ENCODE measurements around the gene CCBE1. TPM values are rescaled to one million over a fixed set of nuclear protein-coding genes. Genes with fewer than 3 reads are reported as not detected.

CCBE1 gene
- total RNA-seq, 1 donor from 2014 or later: 1.6 TPM

GRCh38 chr18:59536166-59536565 is 161.1 kb downstream of the CCBE1 start:
- H3K36me3 ChIP-seq (ENCODE audit: control insufficient read depth, insufficient read depth, low read length): no peaks in the 10 kb centered on the region
- no peak for TF ChIP-seq CTCF (IDR thresholded peaks at IDR 0.05; ENCODE audit: insufficient read depth, low read length, severe bottlenecking)
- DNase-seq (ENCODE audit: low read depth) (no peak), FAIRE-seq (no peak)
- H3K27me3 ChIP-seq (ENCODE audit: control insufficient read depth, insufficient read depth, low read length): no peaks in the 10 kb centered on the region
- H3K4me3 ChIP-seq (ENCODE audit: low read depth, low read length): no peak overlapping the region

- H3K36me3 ChIP-seq (ENCODE audit: control insufficient read depth, insufficient read depth, low read length): no peaks in the 10 kb centered on the region
- H3K4me3 ChIP-seq (ENCODE audit: low read depth, low read length): no peak overlapping the region
- no peak for TF ChIP-seq CTCF (IDR thresholded peaks at IDR 0.05; ENCODE audit: insufficient read depth, low read length, severe bottlenecking)
- FAIRE-seq: no peak
- no peaks in the 10 kb centered on the region for H3K27me3 ChIP-seq (ENCODE audit: control insufficient read depth, insufficient read depth, low read length)
- DNase-seq (ENCODE audit: low read depth): no peak
Measured at GRCh38 chr18:59535055-59535454, 162.2 kb downstream of the CCBE1 start.

- Histone ChIP-seq H3K36me3 (ENCODE audit: control insufficient read depth, insufficient read depth, low read length) (no peaks in the 10 kb centered on the region), H3K4me3 (ENCODE audit: low read depth, low read length) (no peak overlapping the region), H3K27me3 (ENCODE audit: control insufficient read depth, insufficient read depth, low read length) (no peaks in the 10 kb centered on the region)
- TF ChIP-seq CTCF (IDR thresholded peaks at IDR 0.05; ENCODE audit: insufficient read depth, low read length, severe bottlenecking): no peak
- no peak for DNase-seq (ENCODE audit: low read depth)
- no peak for FAIRE-seq
Measured at GRCh38 chr18:59528866-59529265, 168.4 kb downstream of the CCBE1 start.

- DNase-seq (ENCODE audit: low read depth): no peak
- TF ChIP-seq CTCF (IDR thresholded peaks at IDR 0.05; ENCODE audit: insufficient read depth, low read length, severe bottlenecking): no peak
- no peak for FAIRE-seq
- no peaks in the 10 kb centered on the region for H3K36me3 ChIP-seq (ENCODE audit: control insufficient read depth, insufficient read depth, low read length)
- no peaks in the 10 kb centered on the region for H3K27me3 ChIP-seq (ENCODE audit: control insufficient read depth, insufficient read depth, low read length)
- H3K4me3 ChIP-seq (ENCODE audit: low read depth, low read length): no peak overlapping the region
Measured at GRCh38 chr18:59520562-59521355, 176.5 kb downstream of the CCBE1 start.

GRCh38 chr18:59518705-59519104 is 178.5 kb downstream of the CCBE1 start:
- TF ChIP-seq CTCF (IDR thresholded peaks at IDR 0.05; ENCODE audit: insufficient read depth, low read length, severe bottlenecking): no peak
- no peaks in the 10 kb centered on the region for H3K27me3 ChIP-seq (ENCODE audit: control insufficient read depth, insufficient read depth, low read length)
- no peak overlapping the region for H3K4me3 ChIP-seq (ENCODE audit: low read depth, low read length)
- DNase-seq (ENCODE audit: low read depth) (no peak), FAIRE-seq (no peak)
- H3K36me3 ChIP-seq (ENCODE audit: control insufficient read depth, insufficient read depth, low read length): no peaks in the 10 kb centered on the region

Data from bronchial epithelial cell (primary cell).